Metanephros (tissue), 2 donors: ENCODE data around the gene SBK1. TPM values are rescaled to one million over a fixed set of nuclear protein-coding genes. Genes with fewer than 3 reads are reported as not detected.

Experiments
- small RNA-seq: library from RNA; depleted of rRNA; stranded (forward); fragments of <200 nt; gene quantifications from one replicate; pipeline ENCODE3, GENCODE V24; 2014; ENCODE audit warnings: low replicate concordance
- total RNA-seq: library from RNA; depleted of rRNA; stranded (reverse); fragments of >200 nt; gene quantifications from one replicate; pipeline ENCODE4 v1.2.3, GENCODE V29; 2014

The SBK1 gene
- 7.2 TPM for total RNA-seq

GRCh38 chr16:28291651-28292626 lies at the start of gene SBK1:
Gene SBK1, plus strand, starts transcription at chr16:28292525. Its CDS starts 24,867 bp downstream, at chr16:28317392.

DNA sequence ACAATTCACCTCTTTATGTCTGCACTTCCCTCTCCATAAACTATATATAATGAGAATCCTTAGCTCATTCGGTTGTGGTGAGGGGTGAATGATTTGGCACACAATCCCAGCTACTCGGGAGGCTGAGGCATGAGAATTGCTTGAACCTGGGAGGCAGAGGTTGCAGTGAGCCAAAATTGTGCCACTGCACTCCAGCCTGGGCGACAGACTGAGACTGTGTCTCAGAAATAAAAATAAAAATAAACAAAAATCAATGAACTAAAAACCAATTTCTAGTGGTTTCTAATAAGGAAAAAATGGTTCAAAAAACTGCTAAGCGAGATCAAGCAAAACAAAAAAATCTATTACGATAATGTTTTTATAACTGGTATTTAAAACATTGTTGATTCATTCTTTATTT lies 71.1 kb downstream of the SBK1 start, which contains the start of gene NPIPB6:
Gene NPIPB6, minus strand, starts transcription at position 101 of the 400 bp plus-strand sequence. CDS start 686 bp downstream, outside the sequence.

Small RNAs within 50 kb of the gene (small RNA-seq; reads per million reads assigned to genes)
- not detected for gene AC138904.2

Other genes with a start within 250 kb of the SBK1 start
- 0.82 TPM for gene GSG1L, start 228.8 kb upstream of the SBK1 start, total RNA-seq
- gene XPO6, start 80.6 kb upstream of the SBK1 start, total RNA-seq: 90.1 TPM
- gene NPIPB6, start 71.0 kb downstream of the SBK1 start, total RNA-seq: 2.4 TPM
- 153 TPM for gene EIF3CL, start 111.3 kb downstream of the SBK1 start, total RNA-seq
- not detected for gene NPIPB7, start 179.8 kb downstream of the SBK1 start, total RNA-seq
- 24.5 TPM for gene CLN3, start 199.5 kb downstream of the SBK1 start, total RNA-seq
- 3.3 TPM for gene APOBR, start 202.1 kb downstream of the SBK1 start, total RNA-seq
- not detected for gene IL27, start 214.3 kb downstream of the SBK1 start, total RNA-seq
- 4.1 TPM for gene NUPR1, start 246.4 kb downstream of the SBK1 start, total RNA-seq